SK-N-SH treated with all-trans-retinoic acid at 6 μM for 48 hours (cell line): ENCODE results near the gene EVX1.

Source experiments
- ATAC-seq: fragments of 200-7000 bp; cut with Tn5 transposase; 3 replicates; pipeline ENCODE4 v1.9.1; 2020; ENCODE audit warnings: mild to moderate bottlenecking, moderate library complexity
- BACH2 ChIP-seq: fragments of 250-450 bp; sonication (Bioruptor Pico); IDR thresholded peaks from 2 replicates; pipeline ENCODE4 v1.9.0; 2021; ENCODE audit warnings: mild to moderate bottlenecking, borderline replicate concordance
- CSDC2 ChIP-seq: fragments of 250-450 bp; sonication (Bioruptor Pico); IDR thresholded peaks from 2 replicates; pipeline ENCODE4 v1.5.0; 2020; ENCODE audit warnings: mild to moderate bottlenecking, moderate library complexity
- CSRNP3 ChIP-seq: fragments of 250-450 bp; sonication (Bioruptor Pico); IDR thresholded peaks from 2 replicates; pipeline ENCODE4 v1.5.1; 2021; ENCODE audit warnings: mild to moderate bottlenecking, moderate library complexity
- ESRRG ChIP-seq: fragments of 250-450 bp; sonication (Bioruptor Pico); IDR thresholded peaks from 2 replicates; pipeline ENCODE4 v1.6.1; 2021; ENCODE audit warnings: mild to moderate bottlenecking
- GLIS3 ChIP-seq: fragments of 250-450 bp; sonication (Bioruptor Pico); IDR thresholded peaks from 2 replicates; pipeline ENCODE4 v1.5.0; 2020; ENCODE audit warnings: mild to moderate bottlenecking, moderate library complexity
- OSR1 ChIP-seq: fragments of 250-450 bp; sonication (Bioruptor Pico); IDR thresholded peaks from 2 replicates; pipeline ENCODE4 v1.8.0; 2022; ENCODE audit warnings: moderate library complexity, mild to moderate bottlenecking, inconsistent platforms
- PATZ1 ChIP-seq: fragments of 250-450 bp; sonication (Bioruptor Pico); IDR thresholded peaks from 2 replicates; pipeline ENCODE4 v1.8.0; 2020; ENCODE audit warnings: mild to moderate bottlenecking, moderate library complexity, borderline replicate concordance
- POU6F1 ChIP-seq: fragments of 250-450 bp; sonication (Bioruptor Pico); IDR thresholded peaks from 2 replicates; pipeline ENCODE4 v1.8.0; 2021; ENCODE audit warnings: low read depth, mild to moderate bottlenecking, moderate library complexity, borderline replicate concordance
- PPARA ChIP-seq: fragments of 250-450 bp; sonication (Bioruptor Pico); IDR thresholded peaks from 2 replicates; pipeline ENCODE4 v1.5.0; 2020; ENCODE audit warnings: mild to moderate bottlenecking, borderline replicate concordance
- TCF4 ChIP-seq: fragments of 250-450 bp; sonication (Bioruptor Pico); IDR thresholded peaks from 2 replicates; pipeline ENCODE4 v1.8.0; 2021; ENCODE audit warnings: mild to moderate bottlenecking, moderate library complexity, borderline replicate concordance
- TOX ChIP-seq: fragments of 250-450 bp; sonication (Bioruptor Pico); IDR thresholded peaks from 2 replicates; pipeline ENCODE4 v1.8.0; 2021; ENCODE audit warnings: mild to moderate bottlenecking, moderate library complexity, borderline replicate concordance
- TSHZ2 ChIP-seq: fragments of 250-450 bp; sonication (Bioruptor Pico); IDR thresholded peaks from 2 replicates; pipeline ENCODE4 v1.5.0; 2020; ENCODE audit warnings: mild to moderate bottlenecking, moderate library complexity
- ZC3H10 ChIP-seq: fragments of 250-450 bp; sonication (Bioruptor Pico); IDR thresholded peaks from 2 replicates; pipeline ENCODE4 v1.5.1; 2021; ENCODE audit warnings: mild to moderate bottlenecking, moderate library complexity
- ZFP3 ChIP-seq: fragments of 250-450 bp; sonication (Bioruptor Pico); IDR thresholded peaks from 2 replicates; pipeline ENCODE4 v1.5.0; 2020; ENCODE audit warnings: mild to moderate bottlenecking, moderate library complexity
- ZFP30 ChIP-seq: fragments of 450-650 bp; formaldehyde crosslinking; IDR thresholded peaks from 2 replicates; pipeline ENCODE4 v1.5.0; 2022; ENCODE audit warnings: mild to moderate bottlenecking, moderate library complexity
- ZNF565 ChIP-seq: fragments of 450-650 bp; formaldehyde crosslinking; conservative IDR thresholded peaks from 2 replicates; pipeline ENCODE4 v1.5.0; 2020; ENCODE audit warnings: low read depth, mild to moderate bottlenecking, moderate library complexity
- ZNF70 ChIP-seq: fragments of 450-650 bp; formaldehyde crosslinking; IDR thresholded peaks from 2 replicates; pipeline ENCODE4 v1.5.0; 2020; ENCODE audit warnings: mild to moderate bottlenecking, moderate library complexity
- TF ChIP-seq, protein P1 (sequence below): fragments of 250-450 bp; sonication (Bioruptor Pico); IDR thresholded peaks from 2 replicates; pipeline ENCODE4 v1.5.1; 2020; ENCODE audit warnings: low read depth, mild to moderate bottlenecking, moderate library complexity

EVX1 gene

DNA sequence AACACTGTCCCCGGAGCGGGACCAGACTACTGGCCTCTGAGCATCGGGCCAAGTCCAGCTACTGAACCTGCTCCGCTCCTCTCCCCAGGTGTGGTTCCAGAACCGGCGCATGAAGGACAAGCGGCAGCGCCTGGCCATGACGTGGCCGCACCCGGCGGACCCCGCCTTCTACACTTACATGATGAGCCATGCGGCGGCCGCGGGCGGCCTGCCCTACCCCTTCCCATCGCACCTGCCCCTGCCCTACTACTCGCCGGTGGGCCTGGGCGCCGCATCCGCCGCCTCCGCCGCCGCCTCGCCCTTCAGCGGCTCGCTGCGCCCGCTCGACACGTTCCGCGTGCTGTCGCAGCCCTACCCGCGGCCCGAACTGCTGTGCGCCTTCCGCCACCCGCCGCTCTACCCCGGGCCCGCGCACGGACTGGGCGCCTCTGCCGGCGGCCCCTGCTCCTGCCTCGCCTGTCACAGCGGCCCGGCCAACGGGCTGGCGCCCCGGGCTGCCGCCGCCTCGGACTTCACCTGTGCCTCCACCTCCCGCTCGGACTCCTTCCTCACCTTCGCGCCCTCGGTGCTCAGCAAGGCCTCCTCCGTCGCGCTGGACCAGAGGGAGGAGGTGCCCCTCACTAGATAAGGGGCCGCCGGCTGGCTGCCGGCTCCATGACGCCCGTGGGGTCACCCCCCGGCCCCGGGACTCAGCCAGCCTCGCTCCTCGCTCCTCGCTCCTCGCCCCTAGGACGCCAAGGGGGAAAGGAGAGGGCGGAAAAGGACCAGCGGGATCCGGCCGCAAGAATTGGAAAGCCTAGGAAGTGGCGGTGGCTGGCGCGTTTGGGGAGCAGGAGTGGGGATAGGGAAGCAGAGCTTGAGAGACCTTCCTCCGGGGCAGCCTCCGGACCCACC, 3.4 kb downstream of the EVX1 start:
- ATAC-seq: peak; percentile 29
- TF ChIP-seq OSR1 (CRISPR knock-in tag) (no peak), TOX (CRISPR knock-in tag) (no peak), CSDC2 (CRISPR knock-in tag) (no peak), BACH2 (CRISPR knock-in tag) (no peak), GLIS3 (CRISPR knock-in tag) (no peak), ZFP3 (CRISPR knock-in tag) (no peak), TSHZ2 (no peak), PATZ1 (no peak), ZFP30 (CRISPR knock-in tag) (no peak), ESRRG (CRISPR knock-in tag) (no peak), TCF4 (CRISPR knock-in tag) (no peak), ZNF565 (CRISPR knock-in tag) (no peak), ZC3H10 (CRISPR knock-in tag) (no peak), POU6F1 (CRISPR knock-in tag) (no peak), CSRNP3 (CRISPR knock-in tag) (no peak)
- TF ChIP-seq, protein P1, sequence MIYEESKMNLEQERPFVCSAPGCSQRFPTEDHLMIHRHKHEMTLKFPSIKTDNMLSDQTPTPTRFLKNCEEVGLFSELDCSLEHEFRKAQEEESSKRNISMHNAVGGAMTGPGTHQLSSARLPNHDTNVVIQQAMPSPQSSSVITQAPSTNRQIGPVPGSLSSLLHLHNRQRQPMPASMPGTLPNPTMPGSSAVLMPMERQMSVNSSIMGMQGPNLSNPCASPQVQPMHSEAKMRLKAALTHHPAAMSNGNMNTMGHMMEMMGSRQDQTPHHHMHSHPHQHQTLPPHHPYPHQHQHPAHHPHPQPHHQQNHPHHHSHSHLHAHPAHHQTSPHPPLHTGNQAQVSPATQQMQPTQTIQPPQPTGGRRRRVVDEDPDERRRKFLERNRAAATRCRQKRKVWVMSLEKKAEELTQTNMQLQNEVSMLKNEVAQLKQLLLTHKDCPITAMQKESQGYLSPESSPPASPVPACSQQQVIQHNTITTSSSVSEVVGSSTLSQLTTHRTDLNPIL: no peak

- TF ChIP-seq BACH2 (CRISPR knock-in tag): no peak
- no peak for ATAC-seq
Measured at GRCh38 chr7:27247000-27247399, 4.4 kb downstream of the EVX1 start.

- no peak for ATAC-seq
Measured at GRCh38 chr7:27247452-27248426, 5.1 kb downstream of the EVX1 start.

More at GRCh38 chr7:27247452-27248426, 5.1 kb downstream of the EVX1 start:
- no peak for TF ChIP-seq CSDC2 (CRISPR knock-in tag)
- no peak for TF ChIP-seq ZNF70 (CRISPR knock-in tag)
- TF ChIP-seq PPARA (CRISPR knock-in tag): no peak
- no peak for TF ChIP-seq CSRNP3 (CRISPR knock-in tag)
- no peak for TF ChIP-seq PATZ1
- TF ChIP-seq TCF4 (CRISPR knock-in tag): no peak
- TF ChIP-seq ZFP3 (CRISPR knock-in tag): no peak
